Stimulated activated memory B cell treated with anti-CD40 and anti-IgM and Interleukin-4, amounts not matched to agents 10 μg/mL and 1 μg/mL and 100 μg/mL, for 72 hours (primary cell): ENCODE measurements around the gene CLMN.

Experiments used
- ATAC-seq: fragments of 150-1000 bp; cut with Tn5 transposase; 2 replicates; pipeline ENCODE4 v1.10.0; 2021
- H3K27ac Mint-ChIP-seq: one replicate; pipeline ENCODE4 v1.8.0; 2022; ENCODE audit warnings: mild to moderate bottlenecking, mixed read lengths
- H3K27me3 Mint-ChIP-seq: one replicate; pipeline ENCODE4 v1.8.0; 2022; ENCODE audit warnings: mixed read lengths
- H3K36me3 Mint-ChIP-seq: one replicate; pipeline ENCODE4 v1.8.0; 2022; ENCODE audit warnings: mixed read lengths
- H3K4me1 Mint-ChIP-seq: one replicate; pipeline ENCODE4 v1.8.0; 2022; ENCODE audit warnings: mixed read lengths
- H3K4me3 Mint-ChIP-seq: one replicate; pipeline ENCODE4 v1.8.0; 2022; ENCODE audit warnings: mild to moderate bottlenecking, moderate library complexity, mixed read lengths
- H3K9me3 Mint-ChIP-seq: one replicate; pipeline ENCODE4 v1.8.0; 2022; ENCODE audit warnings: mixed read lengths

The CLMN gene

GRCh38 chr14:95232894-95233584, 86.7 kb downstream of the CLMN start:
- no peak for ATAC-seq
- Mint-ChIP-seq H3K27me3 (no peaks in the 10 kb centered on the region), H3K36me3 (no peaks in the 10 kb centered on the region), H3K27ac (peak overlapping the region; percentile 6), H3K4me1 (peaks cover 28% of the 10 kb centered on the region), H3K9me3 (no peaks in the 10 kb centered on the region), H3K4me3 (no peak overlapping the region)

- Mint-ChIP-seq H3K27ac (no peak overlapping the region), H3K4me3 (no peak overlapping the region), H3K27me3 (no peaks in the 10 kb centered on the region), H3K4me1 (peaks cover 28% of the 10 kb centered on the region), H3K36me3 (no peaks in the 10 kb centered on the region), H3K9me3 (no peaks in the 10 kb centered on the region)
- ATAC-seq = no peak
Measured at GRCh38 chr14:95231966-95232633, 87.6 kb downstream of the CLMN start.

- peaks cover 18% of the 10 kb centered on the region for H3K4me1 Mint-ChIP-seq
- no peaks in the 10 kb centered on the region for H3K36me3 Mint-ChIP-seq
- H3K4me3 Mint-ChIP-seq = no peak overlapping the region
- H3K27ac Mint-ChIP-seq = no peak overlapping the region
- no peak for ATAC-seq
- H3K27me3 Mint-ChIP-seq = no peaks in the 10 kb centered on the region
- H3K9me3 Mint-ChIP-seq = no peaks in the 10 kb centered on the region
Measured at GRCh38 chr14:95229749-95230148, 90.0 kb downstream of the CLMN start.

- ATAC-seq = no peak
- H3K36me3 Mint-ChIP-seq = no peaks in the 10 kb centered on the region
- H3K27me3 Mint-ChIP-seq = no peaks in the 10 kb centered on the region
- no peaks in the 10 kb centered on the region for H3K9me3 Mint-ChIP-seq
- no peak overlapping the region for H3K27ac Mint-ChIP-seq
- H3K4me3 Mint-ChIP-seq = no peak overlapping the region
- H3K4me1 Mint-ChIP-seq = peaks cover 3% of the 10 kb centered on the region
Measured at GRCh38 chr14:95228240-95228639, 91.5 kb downstream of the CLMN start.

GRCh38 chr14:95227279-95227860, 92.3 kb downstream of the CLMN start:
- H3K9me3 Mint-ChIP-seq = no peaks in the 10 kb centered on the region
- H3K27ac Mint-ChIP-seq = no peak overlapping the region
- no peak for ATAC-seq
- H3K4me1 Mint-ChIP-seq = no peaks in the 10 kb centered on the region
- no peaks in the 10 kb centered on the region for H3K27me3 Mint-ChIP-seq
- no peak overlapping the region for H3K4me3 Mint-ChIP-seq
- H3K36me3 Mint-ChIP-seq = peaks cover 2% of the 10 kb centered on the region

GRCh38 chr14:95226801-95227200, 92.9 kb downstream of the CLMN start:
- Mint-ChIP-seq H3K27ac (no peak overlapping the region), H3K36me3 (peaks cover 8% of the 10 kb centered on the region), H3K9me3 (no peaks in the 10 kb centered on the region), H3K27me3 (no peaks in the 10 kb centered on the region), H3K4me3 (no peak overlapping the region), H3K4me1 (no peaks in the 10 kb centered on the region)
- no peak for ATAC-seq

- no peak for ATAC-seq
- H3K27me3 Mint-ChIP-seq = no peaks in the 10 kb centered on the region
- peaks cover 19% of the 10 kb centered on the region for H3K36me3 Mint-ChIP-seq
- no peak overlapping the region for H3K4me3 Mint-ChIP-seq
- H3K9me3 Mint-ChIP-seq = no peaks in the 10 kb centered on the region
- no peak overlapping the region for H3K27ac Mint-ChIP-seq
- H3K4me1 Mint-ChIP-seq = no peaks in the 10 kb centered on the region
Measured at GRCh38 chr14:95225251-95225887, 94.3 kb downstream of the CLMN start.

GRCh38 chr14:95222870-95223398, 96.8 kb downstream of the CLMN start:
- Mint-ChIP-seq H3K4me3 (no peak overlapping the region), H3K36me3 (peaks cover 34% of the 10 kb centered on the region), H3K27me3 (no peaks in the 10 kb centered on the region), H3K4me1 (no peaks in the 10 kb centered on the region), H3K27ac (no peak overlapping the region), H3K9me3 (no peaks in the 10 kb centered on the region)
- no peak for ATAC-seq

GRCh38 chr14:95222151-95222631, 97.5 kb downstream of the CLMN start:
- Mint-ChIP-seq H3K4me3 (no peak overlapping the region), H3K27me3 (no peaks in the 10 kb centered on the region), H3K36me3 (peaks cover 36% of the 10 kb centered on the region), H3K27ac (no peak overlapping the region), H3K4me1 (no peaks in the 10 kb centered on the region), H3K9me3 (no peaks in the 10 kb centered on the region)
- no peak for ATAC-seq

GRCh38 chr14:95221531-95221930, 98.2 kb downstream of the CLMN start:
- Mint-ChIP-seq H3K36me3 (peaks cover 41% of the 10 kb centered on the region), H3K27me3 (no peaks in the 10 kb centered on the region), H3K4me1 (no peaks in the 10 kb centered on the region), H3K27ac (no peak overlapping the region), H3K4me3 (no peak overlapping the region), H3K9me3 (no peaks in the 10 kb centered on the region)
- no peak for ATAC-seq

- Mint-ChIP-seq H3K4me3 (no peak overlapping the region), H3K9me3 (peaks cover 6% of the 10 kb centered on the region), H3K36me3 (peaks cover 48% of the 10 kb centered on the region), H3K27me3 (no peaks in the 10 kb centered on the region), H3K4me1 (peaks cover 7% of the 10 kb centered on the region), H3K27ac (no peak overlapping the region)
- no peak for ATAC-seq
Measured at GRCh38 chr14:95220663-95221231, 99.0 kb downstream of the CLMN start.

GRCh38 chr14:95218472-95219193, 101.1 kb downstream of the CLMN start:
- Mint-ChIP-seq H3K27ac (no peak overlapping the region), H3K36me3 (peaks cover 57% of the 10 kb centered on the region), H3K27me3 (no peaks in the 10 kb centered on the region), H3K9me3 (peaks cover 9% of the 10 kb centered on the region), H3K4me1 (peaks cover 11% of the 10 kb centered on the region), H3K4me3 (no peak overlapping the region)
- no peak for ATAC-seq

- Mint-ChIP-seq H3K27me3 (no peaks in the 10 kb centered on the region), H3K4me3 (no peak overlapping the region), H3K27ac (no peak overlapping the region), H3K9me3 (peaks cover 9% of the 10 kb centered on the region), H3K4me1 (peaks cover 11% of the 10 kb centered on the region), H3K36me3 (peaks cover 63% of the 10 kb centered on the region)
- ATAC-seq = no peak
Measured at GRCh38 chr14:95218006-95218405, 101.7 kb downstream of the CLMN start.

- Mint-ChIP-seq H3K4me1 (peaks cover 11% of the 10 kb centered on the region), H3K4me3 (no peak overlapping the region), H3K27ac (no peak overlapping the region), H3K36me3 (peaks cover 63% of the 10 kb centered on the region), H3K27me3 (no peaks in the 10 kb centered on the region), H3K9me3 (peaks cover 9% of the 10 kb centered on the region)
- ATAC-seq = no peak
Measured at GRCh38 chr14:95217391-95217900, 102.3 kb downstream of the CLMN start.
